HCT116 (cell line): ENCODE results near the gene MROH7. TPM values are rescaled to one million over a fixed set of nuclear protein-coding genes. Genes with fewer than 3 reads are reported as not detected.

Experiments
- ATAC-seq: fragments of 200-7000 bp; cut with Tn5 transposase; 2 replicates; pipeline ENCODE4 v1.9.1; 2020; ENCODE audit warnings: mild to moderate bottlenecking, moderate library complexity
- BruUV-seq: library from RNA; stranded (reverse); fragments of 400-500 nt; replicated peaks from 2 replicates; lab custom pipeline; 2021; lab: Mats Ljungman, UMichigan
- CTCF ChIA-PET: fragments of 300-600 bp; sonication (Branson Sonifier 250); formaldehyde crosslinking; loops from one replicate; lab custom pipeline; 2021; ENCODE audit warnings: antibody characterized with exemption; lab: Charles Lee
- POLR2A ChIA-PET: fragments of 300-600, 350-600 bp; sonication (Branson Sonifier 250); formaldehyde crosslinking; loops from one replicate; lab custom pipeline; 2021; ENCODE audit warnings: antibody characterized with exemption; lab: Charles Lee
- RAD21 ChIA-PET, 2 experiments: fragments of 300-600 bp; sonication (Branson Sonifier 250); formaldehyde crosslinking; loops; one replicate each; lab custom pipeline; 2023; ENCODE audit warnings: low total read pairs in 2 of 2; ENCODE audit not compliant: uncharacterized antibody in 2 of 2, unreplicated experiment in 2 of 2, low non-redundant PET in 1 of 2; lab: Charles Lee
- DNase-seq: peaks from one replicate; pipeline ENCODE4 v3.0.0-alpha.2; 2010; ENCODE audit warnings: low read depth, low spot score
- H2AFZ ChIP-seq: fragments of 200-600 bp; shearing (Covaris generic), sonication (generic); 2 replicates; pipeline ENCODE4 v1.6.1; 2017; ENCODE audit warnings: low read depth, mixed run types, mixed read lengths, antibody characterized with exemption, low read length; ENCODE audit not compliant: poor library complexity, severe bottlenecking
- H3K27ac ChIP-seq: 2 replicates; pipeline ENCODE4 v1.5.1; 2012; ENCODE audit warnings: low read depth, low read length
- H3K27me3 ChIP-seq: fragments of 200-600 bp; sonication (generic); 2 replicates; pipeline ENCODE4 v1.6.1; 2016; ENCODE audit warnings: mixed run types, low read length, mixed read lengths; ENCODE audit not compliant: insufficient read depth
- H3K36me3 ChIP-seq, 2 experiments: fragments of 200-500 bp in 1 of 2; fragments of 200-600 bp in 1 of 2; sonication (Bioruptor generic) in 1 of 2; sonication (generic) in 1 of 2; 2 replicates each; pipeline versions ENCODE4 v1.5.1 to v1.6.1; 2014 to 2016; ENCODE audit warnings: low read length in 2 of 2, inconsistent platforms in 1 of 2, mixed read lengths in 1 of 2, mixed run types in 1 of 2; ENCODE audit not compliant: insufficient read depth in 2 of 2, control insufficient read depth in 1 of 2
- H3K4me1 ChIP-seq, 2 experiments: fragments of 200-600 bp in 1 of 2; sonication (generic) in 1 of 2; 2 replicates each; pipeline versions ENCODE4 v1.5.1 to v1.6.1; 2012 to 2017; ENCODE audit warnings: low read length in 2 of 2, inconsistent platforms in 1 of 2, mild to moderate bottlenecking in 1 of 2, mixed read lengths in 1 of 2, mixed run types in 1 of 2, moderate library complexity in 1 of 2; ENCODE audit not compliant: insufficient read depth in 2 of 2, control insufficient read depth in 1 of 2
- H3K4me2 ChIP-seq: fragments of 200-600 bp; sonication (generic); 2 replicates; pipeline ENCODE4 v1.6.1; 2017; ENCODE audit warnings: mixed run types, low read length, mixed read lengths
- H3K4me3 ChIP-seq, 2 experiments: fragments of 200-600 bp in 1 of 2; sonication (generic) in 1 of 2; replicated peaks in 1 of 2; 2 replicates each; pipeline ENCODE4 v1.5.1; 2011 to 2016; ENCODE audit warnings: low read length in 2 of 2, control low read depth in 1 of 2, low read depth in 1 of 2, mild to moderate bottlenecking in 1 of 2, mixed read lengths in 1 of 2, mixed run types in 1 of 2
- H3K79me2 ChIP-seq: fragments of 200-600 bp; sonication (generic); 2 replicates; pipeline ENCODE4 v1.6.1; 2017; ENCODE audit warnings: mild to moderate bottlenecking, mixed run types, low read length, moderate library complexity, mixed read lengths; ENCODE audit not compliant: insufficient read depth
- H3K9ac ChIP-seq: fragments of 200-600 bp; sonication (generic); 2 replicates; pipeline ENCODE4 v1.6.1; 2016; ENCODE audit warnings: low read length, mixed read lengths
- H3K9me2 ChIP-seq: fragments of 200-600 bp; sonication (generic), shearing (Covaris generic); 2 replicates; pipeline ENCODE4 v1.6.1; 2017; ENCODE audit warnings: mixed run types, mild to moderate bottlenecking, moderate library complexity; ENCODE audit not compliant: insufficient read depth
- H3K9me3 ChIP-seq, 2 experiments: fragments of 200-500 bp in 1 of 2; fragments of 200-600 bp in 1 of 2; sonication (Bioruptor generic) in 1 of 2; sonication (generic) in 1 of 2; 2 replicates each; pipeline ENCODE4 v1.6.1; 2014 to 2017; ENCODE audit warnings: low read length in 2 of 2, mixed read lengths in 2 of 2, inconsistent platforms in 1 of 2, low read depth in 1 of 2, mild to moderate bottlenecking in 1 of 2, mixed run types in 1 of 2, moderate library complexity in 1 of 2; ENCODE audit not compliant: control insufficient read depth in 1 of 2, insufficient read depth in 1 of 2
- H4K20me1 ChIP-seq: fragments of 200-600 bp; sonication (generic), shearing (Covaris generic); 2 replicates; pipeline ENCODE4 v1.6.1; 2017; ENCODE audit warnings: mixed run types, mild to moderate bottlenecking, moderate library complexity; ENCODE audit not compliant: insufficient read depth
- CBX3 ChIP-seq: IDR thresholded peaks from 2 replicates; pipeline ENCODE4 v1.6.1; 2012; ENCODE audit warnings: low read depth
- CEBPB ChIP-seq: IDR thresholded peaks from 2 replicates; pipeline ENCODE4 v1.6.1; 2012; ENCODE audit warnings: low read depth
- CTCF ChIP-seq, 3 experiments: fragments of 200-600 bp in 1 of 3; sonication (generic) in 1 of 3; IDR thresholded peaks in 2 of 3; conservative IDR thresholded peaks in 1 of 3; 2 replicates each; pipeline ENCODE4 v1.5.1; 2012 to 2017; ENCODE audit warnings: low read depth in 2 of 3, low read length in 2 of 3, antibody characterized with exemption in 1 of 3, borderline replicate concordance in 1 of 3, control low read depth in 1 of 3, mild to moderate bottlenecking in 1 of 3, mixed read lengths in 1 of 3, mixed run types in 1 of 3, moderate library complexity in 1 of 3; ENCODE audit not compliant: insufficient read depth in 1 of 3
- EZH2phosphoT487 ChIP-seq: fragments of 200-600 bp; IDR thresholded peaks from 2 replicates; pipeline ENCODE4 v1.6.1; 2018; ENCODE audit warnings: antibody characterized with exemption, borderline replicate concordance
- FOSL1 ChIP-seq: IDR thresholded peaks from 2 replicates; pipeline ENCODE4 v1.6.1; 2012; ENCODE audit warnings: low read depth
- JUND ChIP-seq: IDR thresholded peaks from 2 replicates; pipeline ENCODE4 v1.6.1; 2012
- MAX ChIP-seq: IDR thresholded peaks from 2 replicates; pipeline ENCODE4 v1.6.1; 2012
- POLR2AphosphoS5 ChIP-seq: IDR thresholded peaks from 2 replicates; pipeline ENCODE4 v1.6.1; 2011; ENCODE audit warnings: mild to moderate bottlenecking, low read depth, low read length, moderate library complexity
- RAD21 ChIP-seq: IDR thresholded peaks from 2 replicates; pipeline ENCODE4 v1.6.1; 2012; ENCODE audit warnings: low read depth, mild to moderate bottlenecking
- SIN3A ChIP-seq: IDR thresholded peaks from 2 replicates; pipeline ENCODE4 v1.6.1; 2012; ENCODE audit warnings: low read depth
- SP1 ChIP-seq: IDR thresholded peaks from 2 replicates; pipeline ENCODE4 v1.6.1; 2012; ENCODE audit warnings: low read depth
- TCF7L2 ChIP-seq: IDR thresholded peaks from 2 replicates; pipeline ENCODE4 v1.7.0; 2011; ENCODE audit warnings: borderline replicate concordance, inconsistent platforms; ENCODE audit not compliant: insufficient read depth, insufficient read length; ENCODE audit errors: extremely low read depth
- ZFX ChIP-seq: fragments of 450-650 bp; IDR thresholded peaks from 2 replicates; pipeline ENCODE4 v1.6.1; 2017
- ZNF274 ChIP-seq: fragments of 200-500 bp; sonication (Bioruptor generic); IDR thresholded peaks from 2 replicates; pipeline ENCODE4 v1.6.1; 2014; ENCODE audit warnings: mild to moderate bottlenecking, low read depth, low read length, inconsistent platforms
- intact Hi-C: fragments of 100-400 bp; cut with micrococcal nuclease; formaldehyde crosslinking; loops from 2 replicates; pipeline ENCODE4 v1.10.0; 2022
- total RNA-seq: library from RNA; stranded (reverse); gene quantifications from one replicate; pipeline ENCODE4 v1.2.1, GENCODE V29; 2021; ENCODE audit not compliant: unreplicated experiment
- TF ChIP-seq, protein P1 (sequence below): IDR thresholded peaks from 2 replicates; pipeline ENCODE4 v1.6.1; 2012
- TF ChIP-seq, protein P2 (sequence below): IDR thresholded peaks from 2 replicates; pipeline ENCODE4 v1.6.1; 2011; ENCODE audit warnings: mild to moderate bottlenecking, low read length, moderate library complexity; ENCODE audit not compliant: insufficient replicate concordance; ENCODE audit errors: extremely low read depth
- TF ChIP-seq, protein P3 (sequence below): IDR thresholded peaks from 2 replicates; pipeline ENCODE4 v1.6.1; 2012; ENCODE audit warnings: low read depth

MROH7 gene
- total RNA-seq, 1 experiment from 2014 or later, result 1.1 TPM

DNA sequence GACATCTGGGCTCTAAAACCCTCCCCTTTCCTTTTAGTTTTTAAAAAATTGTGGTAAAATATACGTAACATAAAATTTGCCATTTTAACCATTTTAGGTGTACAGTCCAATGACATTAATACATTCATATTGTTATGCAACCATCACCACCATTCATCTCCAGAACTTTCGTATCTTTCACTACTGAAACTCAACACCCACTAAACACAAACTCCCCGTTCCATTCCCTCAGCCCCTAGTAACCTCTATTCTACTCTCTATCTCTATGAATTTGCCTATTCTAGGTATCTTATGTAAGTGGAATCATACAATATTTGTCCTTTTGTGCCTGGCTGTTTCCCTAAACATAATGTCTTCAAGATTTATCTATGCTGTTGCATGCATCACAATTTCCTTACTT is 54.7 kb downstream of the MROH7 start:
- H3K9me3 ChIP-seq, result no peaks in the 10 kb centered on the region
- CTCF ChIA-PET, result no interaction called here
- H3K4me1 ChIP-seq, result no peaks in the 10 kb centered on the region
- no peak overlapping the region for H3K4me3 ChIP-seq
- no peaks in the 10 kb centered on the region for H3K9me2 ChIP-seq
- H3K79me2 ChIP-seq, result no peaks in the 10 kb centered on the region
- H3K27ac ChIP-seq, result no peak overlapping the region
- H3K27me3 ChIP-seq, result no peaks in the 10 kb centered on the region
- H3K9ac ChIP-seq, result no peak overlapping the region
- no TSS peak for BruUV-seq
- RAD21 ChIA-PET, result no interaction called here
- no peaks in the 10 kb centered on the region for H4K20me1 ChIP-seq
- no peaks in the 10 kb centered on the region for H3K36me3 ChIP-seq
- ATAC-seq, result no peak
- intact Hi-C loops, result no loop called here
- no peak for DNase-seq
- H2AFZ ChIP-seq, result no peak overlapping the region
- TF ChIP-seq POLR2AphosphoS5 (no peak), ZFX (no peak), CBX3 (no peak), ZNF274 (no peak), EZH2phosphoT487 (no peak), RAD21 (no peak), TCF7L2 (no peak), SP1 (no peak), JUND (no peak), MAX (no peak), FOSL1 (no peak), CEBPB (no peak), CTCF (IDR thresholded peaks at IDR 0.05 in 2 of 3, conservative IDR thresholded peaks at IDR 0.05 in 1 of 3; ENCODE audit: borderline replicate concordance in 1 of 3, insufficient read depth in 1 of 3, low read depth in 2 of 3, low read length in 2 of 3) (no peak), SIN3A (no peak)
- TF ChIP-seq, protein P1, sequence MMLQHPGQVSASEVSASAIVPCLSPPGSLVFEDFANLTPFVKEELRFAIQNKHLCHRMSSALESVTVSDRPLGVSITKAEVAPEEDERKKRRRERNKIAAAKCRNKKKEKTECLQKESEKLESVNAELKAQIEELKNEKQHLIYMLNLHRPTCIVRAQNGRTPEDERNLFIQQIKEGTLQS, result no peak
- TF ChIP-seq, protein P2, sequence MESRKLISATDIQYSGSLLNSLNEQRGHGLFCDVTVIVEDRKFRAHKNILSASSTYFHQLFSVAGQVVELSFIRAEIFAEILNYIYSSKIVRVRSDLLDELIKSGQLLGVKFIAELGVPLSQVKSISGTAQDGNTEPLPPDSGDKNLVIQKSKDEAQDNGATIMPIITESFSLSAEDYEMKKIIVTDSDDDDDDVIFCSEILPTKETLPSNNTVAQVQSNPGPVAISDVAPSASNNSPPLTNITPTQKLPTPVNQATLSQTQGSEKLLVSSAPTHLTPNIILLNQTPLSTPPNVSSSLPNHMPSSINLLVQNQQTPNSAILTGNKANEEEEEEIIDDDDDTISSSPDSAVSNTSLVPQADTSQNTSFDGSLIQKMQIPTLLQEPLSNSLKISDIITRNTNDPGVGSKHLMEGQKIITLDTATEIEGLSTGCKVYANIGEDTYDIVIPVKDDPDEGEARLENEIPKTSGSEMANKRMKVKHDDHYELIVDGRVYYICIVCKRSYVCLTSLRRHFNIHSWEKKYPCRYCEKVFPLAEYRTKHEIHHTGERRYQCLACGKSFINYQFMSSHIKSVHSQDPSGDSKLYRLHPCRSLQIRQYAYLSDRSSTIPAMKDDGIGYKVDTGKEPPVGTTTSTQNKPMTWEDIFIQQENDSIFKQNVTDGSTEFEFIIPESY, result no peak
- TF ChIP-seq, protein P3, sequence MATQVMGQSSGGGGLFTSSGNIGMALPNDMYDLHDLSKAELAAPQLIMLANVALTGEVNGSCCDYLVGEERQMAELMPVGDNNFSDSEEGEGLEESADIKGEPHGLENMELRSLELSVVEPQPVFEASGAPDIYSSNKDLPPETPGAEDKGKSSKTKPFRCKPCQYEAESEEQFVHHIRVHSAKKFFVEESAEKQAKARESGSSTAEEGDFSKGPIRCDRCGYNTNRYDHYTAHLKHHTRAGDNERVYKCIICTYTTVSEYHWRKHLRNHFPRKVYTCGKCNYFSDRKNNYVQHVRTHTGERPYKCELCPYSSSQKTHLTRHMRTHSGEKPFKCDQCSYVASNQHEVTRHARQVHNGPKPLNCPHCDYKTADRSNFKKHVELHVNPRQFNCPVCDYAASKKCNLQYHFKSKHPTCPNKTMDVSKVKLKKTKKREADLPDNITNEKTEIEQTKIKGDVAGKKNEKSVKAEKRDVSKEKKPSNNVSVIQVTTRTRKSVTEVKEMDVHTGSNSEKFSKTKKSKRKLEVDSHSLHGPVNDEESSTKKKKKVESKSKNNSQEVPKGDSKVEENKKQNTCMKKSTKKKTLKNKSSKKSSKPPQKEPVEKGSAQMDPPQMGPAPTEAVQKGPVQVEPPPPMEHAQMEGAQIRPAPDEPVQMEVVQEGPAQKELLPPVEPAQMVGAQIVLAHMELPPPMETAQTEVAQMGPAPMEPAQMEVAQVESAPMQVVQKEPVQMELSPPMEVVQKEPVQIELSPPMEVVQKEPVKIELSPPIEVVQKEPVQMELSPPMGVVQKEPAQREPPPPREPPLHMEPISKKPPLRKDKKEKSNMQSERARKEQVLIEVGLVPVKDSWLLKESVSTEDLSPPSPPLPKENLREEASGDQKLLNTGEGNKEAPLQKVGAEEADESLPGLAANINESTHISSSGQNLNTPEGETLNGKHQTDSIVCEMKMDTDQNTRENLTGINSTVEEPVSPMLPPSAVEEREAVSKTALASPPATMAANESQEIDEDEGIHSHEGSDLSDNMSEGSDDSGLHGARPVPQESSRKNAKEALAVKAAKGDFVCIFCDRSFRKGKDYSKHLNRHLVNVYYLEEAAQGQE, result no peak
- no peak overlapping the region for H3K4me2 ChIP-seq
- POLR2A ChIA-PET, result no interaction called here
